Measurements from ENCODE around the gene CTU2.

- TF ChIP-seq CTCF (IDR thresholded peaks at IDR 0.05; ENCODE audit: insufficient read depth, low read depth, low read length) (no peak), EZH2 (IDR thresholded peaks at IDR 0.05; ENCODE audit: insufficient read depth, low read length) (no peak)
Observed at GRCh38 chr16:88732172-88732960, 26.1 kb downstream of the CTU2 start.

All from astrocyte (in vitro differentiated cells and primary cell).